AG08396 (cell line): Measurements from ENCODE around the gene OR2G6.

ENCODE experiments used
- DNase-seq: peaks from one replicate; pipeline ENCODE4 v3.0.0; 2012; ENCODE audit warnings: low spot score, mixed read lengths

The OR2G6 gene

DNA sequence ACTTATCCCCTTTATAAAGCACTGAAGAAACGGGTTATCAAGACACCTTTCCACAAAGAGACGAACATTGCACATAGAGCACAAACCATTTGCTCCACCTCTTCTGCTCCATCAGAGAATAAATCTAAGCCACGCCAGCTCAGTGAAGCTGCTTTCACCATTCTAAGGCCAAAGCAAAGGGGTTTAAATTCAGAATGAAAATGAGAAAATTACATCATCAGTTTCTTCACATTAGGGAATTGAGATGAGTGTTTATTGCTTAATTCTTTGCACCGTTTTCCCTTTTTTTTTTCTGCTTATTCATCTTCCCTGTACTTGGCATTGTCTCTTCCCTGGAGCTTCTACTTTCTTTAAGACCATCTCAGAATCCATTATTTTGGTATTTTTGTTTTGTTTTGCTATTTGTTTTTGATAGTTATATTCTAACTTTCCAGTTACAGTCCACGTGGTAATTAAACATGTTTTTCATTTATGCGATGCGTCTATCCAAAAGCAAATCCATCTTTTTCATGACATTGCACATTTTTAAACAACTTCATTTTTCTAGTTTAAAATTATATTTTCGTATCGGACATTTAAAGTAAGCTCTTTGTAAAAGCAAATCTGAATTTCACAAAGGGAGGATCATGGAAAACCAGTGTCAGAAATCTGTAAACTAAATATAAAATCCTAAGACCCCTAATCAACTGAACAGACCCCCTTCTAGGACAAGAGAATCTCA, 68.5 kb downstream of the OR2G6 start:
- no peak for DNase-seq
